T-cell (primary cell): ENCODE data around the gene ERF. TPM values are rescaled to one million over a fixed set of nuclear protein-coding genes. Genes with fewer than 3 reads are reported as not detected.

Source experiments
- ATAC-seq, 4 experiments: fragments of 200-7000 bp in 3 of 4; fragments of 150-1000 bp in 1 of 4; cut with Tn5 transposase; replicated peaks in 1 of 4; 1 replicate in 3 of 4; 2 replicates in 1 of 4; pipeline ENCODE4 v1.10.0; 2021; ENCODE audit warnings: moderate library complexity in 3 of 4, mild to moderate bottlenecking in 2 of 4, moderate number of reproducible peaks in 1 of 4
- CTCF ChIA-PET, 2 donors: fragments of 300-600 bp; sonication (Branson Sonifier 250); formaldehyde crosslinking; loops; one replicate each; lab custom pipeline; 2022; ENCODE audit warnings: antibody characterized with exemption in 2 of 2; lab: Charles Lee
- POLR2A ChIA-PET, 2 donors: fragments of 300-600 bp; sonication (Branson Sonifier 250); formaldehyde crosslinking; loops; one replicate each; lab custom pipeline; 2022; ENCODE audit warnings: antibody characterized with exemption in 2 of 2; lab: Charles Lee
- DNase-seq, 35 experiments: peaks; one replicate each; pipeline versions ENCODE4 v3.0.0 to v3.0.0-alpha.2; 2013 to 2023
- H3K27ac ChIP-seq: one replicate; pipeline ENCODE4 v1.5.1; 2013; ENCODE audit warnings: low read length
- H3K27me3 ChIP-seq, 2 experiments: replicated peaks in 1 of 2; 1 replicate in 1 of 2; 2 replicates in 1 of 2; pipeline versions ENCODE4 v1.6.1 to v1.7.0; 2013; ENCODE audit warnings: low read length in 1 of 2, mixed read lengths in 1 of 2; ENCODE audit not compliant: control insufficient read depth in 2 of 2, insufficient read depth in 2 of 2; ENCODE audit errors: extremely low read depth in 1 of 2
- H3K36me3 ChIP-seq, 2 donors: 1 replicate in 1 of 2; 2 replicates in 1 of 2; pipeline versions ENCODE4 v1.6.1 to v1.7.0; 2013; ENCODE audit warnings: low read length in 1 of 2; ENCODE audit not compliant: control insufficient read depth in 2 of 2, insufficient read depth in 1 of 2; ENCODE audit errors: extremely low read depth in 1 of 2
- H3K4me1 ChIP-seq, 2 experiments: 1 replicate in 1 of 2; 2 replicates in 1 of 2; pipeline versions ENCODE4 v1.6.1 to v1.7.0; 2013; ENCODE audit warnings: low read length in 2 of 2, mixed read lengths in 1 of 2; ENCODE audit not compliant: insufficient read depth in 2 of 2, control insufficient read depth in 1 of 2; ENCODE audit errors: extremely low read depth in 1 of 2
- H3K4me3 ChIP-seq, 2 donors: 1 replicate in 1 of 2; 2 replicates in 1 of 2; pipeline versions ENCODE4 v1.5.1 to v1.7.0; 2013; ENCODE audit warnings: mild to moderate bottlenecking in 2 of 2, low read length in 1 of 2, moderate library complexity in 1 of 2; ENCODE audit not compliant: control insufficient read depth in 1 of 2; ENCODE audit errors: extremely low read depth in 1 of 2
- H3K9me3 ChIP-seq: 2 replicates; pipeline ENCODE4 v1.7.0; 2013
- H3K27ac Mint-ChIP-seq, 2 donors: one replicate each; pipeline ENCODE4 v1.8.0; 2020 to 2021; ENCODE audit warnings: mild to moderate bottlenecking in 2 of 2, mixed read lengths in 2 of 2
- H3K27me3 Mint-ChIP-seq, 2 donors: one replicate each; pipeline ENCODE4 v1.8.0; 2021 to 2022; ENCODE audit warnings: mixed read lengths in 2 of 2
- H3K36me3 Mint-ChIP-seq: one replicate; pipeline ENCODE4 v1.8.0; 2021; ENCODE audit warnings: mixed read lengths
- H3K4me1 Mint-ChIP-seq, 3 donors: one replicate each; pipeline ENCODE4 v1.8.0; 2020 to 2022; ENCODE audit warnings: mixed read lengths in 3 of 3, mild to moderate bottlenecking in 1 of 3
- H3K4me3 Mint-ChIP-seq, 3 donors: one replicate each; pipeline ENCODE4 v1.8.0; 2020 to 2022; ENCODE audit warnings: mild to moderate bottlenecking in 3 of 3, mixed read lengths in 3 of 3, moderate library complexity in 3 of 3
- H3K9me3 Mint-ChIP-seq, 3 donors: one replicate each; pipeline ENCODE4 v1.8.0; 2020 to 2022; ENCODE audit warnings: mixed read lengths in 3 of 3
- WGBS: methylation state at CpG from one replicate; pipeline ENCODE4 v1.1.5; 2013; ENCODE audit warnings: missing lambda C conversion rate; ENCODE audit not compliant: insufficient coverage; 5-methylcytosine and 5-hydroxymethylcytosine counted together
- total RNA-seq, 35 experiments: library from RNA in 6 of 35; stranded (reverse) in 6 of 35; fragments of 120-200 nt in 1 of 35; gene quantifications; one replicate each; pipeline versions ENCODE4 v1.2.1 to v1.2.4 and lab custom pipeline; 2013 to 2026

Gene ERF
- total RNA-seq, 5 donors from 2014 or later (not counting 1 experiment from before 2014, with no cell fraction given) = 35.9 to 97.3 (median 44.6) TPM

DNA sequence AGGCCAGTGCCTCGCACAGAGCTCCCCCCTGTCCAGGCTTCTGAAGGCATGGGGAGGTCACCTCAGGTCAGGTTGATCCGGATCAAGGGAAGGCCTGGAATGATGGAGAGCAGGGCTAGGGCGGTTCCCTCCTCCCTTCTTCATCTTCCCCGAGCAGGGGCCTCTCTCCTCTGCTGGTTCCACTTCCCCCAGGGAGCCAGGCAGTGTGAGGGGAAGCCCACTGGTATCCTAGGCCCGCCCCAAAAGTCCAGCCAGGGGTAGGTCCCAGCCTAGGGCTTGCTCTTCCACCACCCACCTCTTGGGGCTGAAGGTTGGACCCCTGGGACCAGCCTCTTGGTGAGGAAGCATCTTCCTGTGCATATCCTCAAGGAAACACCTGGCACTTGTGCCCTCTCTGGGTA, 30.6 kb upstream of the ERF start:
- Histone ChIP-seq H3K36me3 (peaks cover 14 to 40% of the 10 kb centered on the region in 2 donors), H3K9me3 (no peaks in the 10 kb centered on the region), H3K27me3 (no peaks in the 10 kb centered on the region), H3K4me3 (peak overlapping the region in 1 of 2 donors; percentile 53), H3K4me1 (peaks cover 26 to 55% of the 10 kb centered on the region in 2 experiments), H3K27ac (peak overlapping the region; percentile 48)
- Mint-ChIP-seq H3K36me3 (peaks cover 3% of the 10 kb centered on the region), H3K27ac (peak overlapping the region; percentile 91 to 95), H3K27me3 (no peaks in the 10 kb centered on the region), H3K4me3 (peak overlapping the region; percentile 87 to 91 (median 88)), H3K9me3 (no peaks in the 10 kb centered on the region), H3K4me1 (peaks cover 20 to 32% (median 22%) of the 10 kb centered on the region in 3 donors)
- ATAC-seq = no peak
- no peak for DNase-seq
- ChIA-PET CTCF (interaction anchor here in 1 of 2 donors (1.2 to 1.3 kb wide), 2 partner anchors 43 to 177 kb away, joined by 4 to 5 read pairs; partner anchors contain the start of gene GSK3A), POLR2A (interaction anchor here (0.6 kb wide), 2 partner anchors 43 to 75 kb away, joined by 3 to 9 read pairs; partner anchors contain the start of gene GSK3A (in 1 of the 2))
- WGBS = 60% methylated on average over 2 of the region's 5 CpGs

DNA sequence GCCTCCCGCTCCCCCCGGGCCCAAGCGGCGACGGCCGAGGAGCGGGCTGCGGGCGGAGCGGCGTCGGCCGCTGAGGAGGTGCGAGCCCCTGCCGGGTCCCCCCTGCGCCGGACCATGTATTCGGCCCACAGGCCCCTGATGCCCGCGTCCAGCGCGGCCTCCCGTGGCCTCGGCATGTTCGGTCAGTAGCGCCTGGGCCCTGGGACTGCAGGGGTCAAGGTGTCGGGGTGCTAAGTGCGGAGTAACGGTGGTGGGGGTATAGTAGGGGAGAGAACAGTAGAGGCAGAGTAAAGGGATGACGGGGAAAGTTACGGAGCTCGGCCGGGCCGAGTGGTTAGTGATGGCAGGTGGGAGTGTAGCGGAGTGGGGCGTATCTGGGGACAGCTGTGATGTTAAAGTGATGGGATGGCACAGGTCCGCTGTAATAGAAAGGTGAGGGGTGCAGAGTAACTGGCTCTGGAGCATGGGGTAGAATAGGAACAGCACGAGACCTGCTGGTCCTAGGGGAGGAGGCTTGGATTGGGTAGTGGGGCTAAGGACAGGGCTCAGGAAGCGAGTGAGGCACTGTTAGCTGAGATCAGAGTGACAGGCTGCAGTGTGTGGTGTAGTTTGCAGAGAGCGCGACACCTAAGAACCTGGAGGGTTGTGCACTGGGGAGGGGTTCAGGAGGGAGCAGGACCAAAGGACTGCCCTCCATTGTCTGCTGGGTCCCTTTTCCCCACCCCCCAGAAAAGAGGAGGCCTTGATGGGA, 29.8 kb upstream of the ERF start:
- 2% methylated on average over 32 of the region's 41 CpGs for WGBS
- peak overlapping the region; percentile 48 for H3K27ac ChIP-seq
- no peak for ATAC-seq
- peak overlapping the region; percentile 91 to 95 for H3K27ac Mint-ChIP-seq
- H3K9me3 ChIP-seq = no peaks in the 10 kb centered on the region
- H3K27me3 Mint-ChIP-seq = no peaks in the 10 kb centered on the region
- peak overlapping the region; percentile 53 to 65 for H3K4me3 ChIP-seq
- H3K36me3 ChIP-seq = peaks cover 12 to 32% of the 10 kb centered on the region in 2 donors
- no peaks in the 10 kb centered on the region for H3K27me3 ChIP-seq
- H3K4me1 ChIP-seq = peaks cover 26 to 53% of the 10 kb centered on the region in 2 experiments
- peak in 3 of 35 experiments; percentile 15 to 52 (median 35) for DNase-seq
- CTCF ChIA-PET = interaction anchor here in 1 of 2 donors (1.2 to 1.3 kb wide), 2 partner anchors 42 to 176 kb away, joined by 4 to 5 read pairs; partner anchors contain the start of gene GSK3A
- peaks cover 21 to 32% (median 24%) of the 10 kb centered on the region in 3 donors for H3K4me1 Mint-ChIP-seq
- no peaks in the 10 kb centered on the region for H3K9me3 Mint-ChIP-seq
- peaks cover 3% of the 10 kb centered on the region for H3K36me3 Mint-ChIP-seq
- peak overlapping the region; percentile 87 to 91 (median 88) for H3K4me3 Mint-ChIP-seq
- POLR2A ChIA-PET = interaction anchor here in 1 of 2 donors (0.6 kb wide), 2 partner anchors 19 to 74 kb away, joined by 3 to 9 read pairs; no protein-coding TSS in a partner anchor

GRCh38 chr19:42284066-42284501, 29.2 kb upstream of the ERF start:
- Mint-ChIP-seq H3K36me3 (peaks cover 3% of the 10 kb centered on the region), H3K9me3 (no peaks in the 10 kb centered on the region), H3K4me1 (peaks cover 27 to 38% (median 31%) of the 10 kb centered on the region in 3 donors), H3K4me3 (no peak overlapping the region), H3K27ac (no peak overlapping the region), H3K27me3 (no peaks in the 10 kb centered on the region)
- no peaks in the 10 kb centered on the region for H3K9me3 ChIP-seq
- ChIA-PET CTCF (interaction anchor here in 1 of 2 donors (1.2 kb wide), 1 partner anchor 176 kb away, joined by 4 read pairs; no protein-coding TSS in a partner anchor), POLR2A (interaction anchor here in 1 of 2 donors (0.6 kb wide), 1 partner anchor 20 kb away, joined by 3 read pairs; no protein-coding TSS in a partner anchor)
- peak in 33 of 35 experiments; percentile 67 to 92 (median 77) for DNase-seq
- WGBS = under 1% methylated on average over 46 of the region's 76 CpGs
- peaks cover 5 to 25% of the 10 kb centered on the region in 2 donors for H3K36me3 ChIP-seq
- no peak overlapping the region for H3K4me3 ChIP-seq
- H3K27ac ChIP-seq = no peak overlapping the region
- ATAC-seq = peak; percentile 40 to 57 (median 43)
- H3K27me3 ChIP-seq = no peaks in the 10 kb centered on the region
- H3K4me1 ChIP-seq = peaks cover 32 to 59% of the 10 kb centered on the region in 2 experiments

DNA sequence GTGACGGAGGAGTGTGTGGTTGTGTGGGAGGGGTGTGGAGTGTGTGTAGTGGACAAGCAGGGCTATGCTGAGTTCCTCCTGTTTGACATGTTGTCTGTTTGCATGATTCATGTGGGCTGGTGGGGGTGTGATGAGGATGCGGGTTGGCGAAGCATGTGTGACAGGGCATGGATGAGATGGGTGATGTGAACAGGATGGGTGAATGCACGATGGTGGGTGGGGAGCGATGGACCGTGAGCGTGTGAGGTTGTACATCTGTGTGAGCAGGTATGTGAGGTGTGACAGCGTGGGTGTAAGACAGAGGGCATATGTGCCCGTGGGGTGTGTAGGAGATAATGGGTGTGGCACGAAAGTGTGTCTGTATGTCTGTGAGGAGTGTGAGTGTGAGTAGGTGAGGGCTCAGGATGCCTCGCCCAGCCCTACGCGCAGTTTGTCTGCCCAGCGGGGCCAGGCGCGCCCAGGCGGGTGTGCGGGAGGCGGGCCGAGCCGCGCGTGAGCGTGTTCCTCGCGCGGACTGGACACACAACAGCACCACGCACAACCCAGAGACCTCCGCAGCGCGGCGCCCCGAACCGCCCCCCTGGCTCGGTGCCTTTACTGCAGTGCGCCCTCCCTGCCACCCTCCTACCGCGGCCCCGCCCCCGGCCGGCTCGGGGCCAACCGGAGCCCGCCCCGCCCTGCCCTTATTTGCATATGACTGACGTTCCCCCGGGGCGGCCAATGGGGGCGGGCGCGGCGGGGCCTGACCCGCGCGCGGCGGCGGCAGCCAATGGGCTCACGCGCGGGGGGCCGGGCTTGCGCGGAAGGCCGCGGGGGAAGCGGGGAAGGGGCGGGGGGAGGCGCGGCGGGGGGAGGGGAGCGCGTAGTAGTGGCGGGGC, 28.5 kb upstream of the ERF start:
- Mint-ChIP-seq H3K9me3 (no peaks in the 10 kb centered on the region), H3K4me3 (no peak overlapping the region), H3K4me1 (peaks cover 34 to 45% (median 38%) of the 10 kb centered on the region in 3 donors), H3K27me3 (no peaks in the 10 kb centered on the region), H3K27ac (no peak overlapping the region), H3K36me3 (peaks cover 3% of the 10 kb centered on the region)
- DNase-seq = peak; percentile 90 to 98 (median 96)
- Histone ChIP-seq H3K9me3 (no peaks in the 10 kb centered on the region), H3K27me3 (no peaks in the 10 kb centered on the region), H3K36me3 (peaks cover 3 to 19% of the 10 kb centered on the region in 2 donors), H3K4me3 (peak overlapping the region; percentile 49 to 60), H3K27ac (peak overlapping the region; percentile 95), H3K4me1 (peaks cover 33 to 66% of the 10 kb centered on the region in 2 experiments)
- ATAC-seq = peak; percentile 69 to 78 (median 72)
- under 1% methylated on average over 38 of the region's 74 CpGs for WGBS
- POLR2A ChIA-PET = interaction anchor here in 1 of 2 donors (0.6 to 1.0 kb wide), 2 partner anchors 13 to 15 kb away, joined by 6 to 7 read pairs; partner anchors contain the start of gene CIC
- CTCF ChIA-PET = interaction anchor here in 1 of 2 donors (1.3 kb wide), 1 partner anchor 41 kb away, joined by 4 read pairs; no protein-coding TSS in a partner anchor

GRCh38 chr19:42282819-42283187, 27.9 kb upstream of the ERF start:
- WGBS = 24% methylated on average over 3 of the region's 4 CpGs
- Mint-ChIP-seq H3K9me3 (no peaks in the 10 kb centered on the region), H3K27me3 (no peaks in the 10 kb centered on the region), H3K4me1 (peaks cover 38 to 49% (median 39%) of the 10 kb centered on the region in 3 donors), H3K36me3 (peaks cover 3% of the 10 kb centered on the region), H3K27ac (no peak overlapping the region), H3K4me3 (peak overlapping the region in 2 of 3 donors; percentile 48 to 70)
- Histone ChIP-seq H3K27ac (peak overlapping the region; percentile 95), H3K27me3 (no peaks in the 10 kb centered on the region), H3K4me1 (peaks cover 33 to 72% of the 10 kb centered on the region in 2 experiments), H3K4me3 (peak overlapping the region in 1 of 2 donors; percentile 60), H3K9me3 (no peaks in the 10 kb centered on the region), H3K36me3 (peaks cover 2 to 12% of the 10 kb centered on the region in 2 donors)
- ATAC-seq (no peak), DNase-seq (peak in 1 of 35 experiments; percentile 24)
- ChIA-PET CTCF (interaction anchor here in 1 of 2 donors (1.3 to 1.7 kb wide), 2 partner anchors 12 to 40 kb away, joined by 4 to 13 read pairs; no protein-coding TSS in a partner anchor), POLR2A (interaction anchor here (0.5 to 1.0 kb wide), 5 partner anchors 12 to 338 kb away, joined by 4 to 9 read pairs (median 7); partner anchors contain the start of gene CIC (in 1 of the 2))
